MG63 (cell line): ENCODE data around the gene PDE6D. TPM values are rescaled to one million over a fixed set of nuclear protein-coding genes. Genes with fewer than 3 reads are reported as not detected.

Source experiments
- DNase-seq: peaks from one replicate; pipeline ENCODE4 v3.0.0-alpha.2; 2020
- H3K27me3 ChIP-seq: fragments of 250-450 bp; sonication (Bioruptor Pico); 2 replicates; pipeline ENCODE4 v1.5.1; 2020; ENCODE audit warnings: mild to moderate bottlenecking, moderate library complexity
- H3K36me3 ChIP-seq: fragments of 250-450 bp; sonication (Bioruptor Pico); 2 replicates; pipeline ENCODE4 v1.5.1; 2020; ENCODE audit warnings: mild to moderate bottlenecking, moderate library complexity
- H3K4me3 ChIP-seq: fragments of 250-450 bp; sonication (Bioruptor Pico); 2 replicates; pipeline ENCODE4 v1.5.1; 2020; ENCODE audit warnings: mild to moderate bottlenecking, moderate library complexity
- H3K9me3 ChIP-seq: fragments of 250-450 bp; sonication (Bioruptor Pico); 2 replicates; pipeline ENCODE4 v1.5.1; 2020; ENCODE audit warnings: mild to moderate bottlenecking, moderate library complexity
- total RNA-seq: library from RNA; depleted of rRNA; stranded (reverse); fragments of >200 nt; shearing (Covaris generic); gene quantifications from 2 replicates; pipeline ENCODE4 v1.2.3, GENCODE V29; 2014; ENCODE audit warnings: low replicate concordance

Gene PDE6D
- total RNA-seq, 1 experiment from 2014 or later = 35.9 TPM

GRCh38 chr2:231701456-231702373 is 79.4 kb downstream of the PDE6D start:
- Histone ChIP-seq H3K4me3 (no peak overlapping the region), H3K36me3 (no peaks in the 10 kb centered on the region), H3K27me3 (no peaks in the 10 kb centered on the region), H3K9me3 (no peaks in the 10 kb centered on the region)
- DNase-seq = peak; percentile 53

GRCh38 chr2:231699006-231699405 is 82.1 kb downstream of the PDE6D start:
- H3K9me3 ChIP-seq = no peaks in the 10 kb centered on the region
- H3K36me3 ChIP-seq = no peaks in the 10 kb centered on the region
- no peak for DNase-seq
- no peaks in the 10 kb centered on the region for H3K27me3 ChIP-seq
- no peak overlapping the region for H3K4me3 ChIP-seq

- DNase-seq = no peak
- no peaks in the 10 kb centered on the region for H3K36me3 ChIP-seq
- H3K4me3 ChIP-seq = no peak overlapping the region
- no peaks in the 10 kb centered on the region for H3K9me3 ChIP-seq
- no peaks in the 10 kb centered on the region for H3K27me3 ChIP-seq
These were observed 85.1 kb downstream of the PDE6D start for GRCh38 chr2:231696004-231696367.

- H3K9me3 ChIP-seq = no peaks in the 10 kb centered on the region
- DNase-seq = no peak
These were observed 87.1 kb downstream of the PDE6D start for GRCh38 chr2:231693956-231694355.

GRCh38 chr2:231692847-231693246 is 88.2 kb downstream of the PDE6D start:
- H3K9me3 ChIP-seq = no peaks in the 10 kb centered on the region
- no peaks in the 10 kb centered on the region for H3K36me3 ChIP-seq
- no peak for DNase-seq
- H3K27me3 ChIP-seq = no peaks in the 10 kb centered on the region
- no peak overlapping the region for H3K4me3 ChIP-seq

More at GRCh38 chr2:231693956-231694355, 87.1 kb downstream of the PDE6D start:
- Histone ChIP-seq H3K27me3 (no peaks in the 10 kb centered on the region), H3K4me3 (no peak overlapping the region), H3K36me3 (no peaks in the 10 kb centered on the region)

GRCh38 chr2:231691251-231691772 is 89.8 kb downstream of the PDE6D start:
- H3K4me3 ChIP-seq = no peak overlapping the region

GRCh38 chr2:231689124-231689893 is 91.8 kb downstream of the PDE6D start:
- DNase-seq = no peak
- Histone ChIP-seq H3K9me3 (no peaks in the 10 kb centered on the region), H3K36me3 (no peaks in the 10 kb centered on the region), H3K4me3 (no peak overlapping the region), H3K27me3 (no peaks in the 10 kb centered on the region)

More at GRCh38 chr2:231691251-231691772, 89.8 kb downstream of the PDE6D start:
- Histone ChIP-seq H3K36me3 (no peaks in the 10 kb centered on the region), H3K9me3 (no peaks in the 10 kb centered on the region), H3K27me3 (no peaks in the 10 kb centered on the region)
- DNase-seq = no peak

- no peaks in the 10 kb centered on the region for H3K9me3 ChIP-seq
- no peak for DNase-seq
- H3K27me3 ChIP-seq = no peaks in the 10 kb centered on the region
- no peak overlapping the region for H3K4me3 ChIP-seq
- H3K36me3 ChIP-seq = no peaks in the 10 kb centered on the region
These were observed 92.4 kb downstream of the PDE6D start for GRCh38 chr2:231688719-231689118.

GRCh38 chr2:231687961-231688360 is 93.1 kb downstream of the PDE6D start:
- Histone ChIP-seq H3K4me3 (no peak overlapping the region), H3K36me3 (no peaks in the 10 kb centered on the region), H3K9me3 (no peaks in the 10 kb centered on the region), H3K27me3 (no peaks in the 10 kb centered on the region)
- DNase-seq = no peak

- Histone ChIP-seq H3K4me3 (no peak overlapping the region), H3K9me3 (no peaks in the 10 kb centered on the region), H3K36me3 (no peaks in the 10 kb centered on the region), H3K27me3 (no peaks in the 10 kb centered on the region)
- peak; percentile 70 for DNase-seq
These were observed 93.8 kb downstream of the PDE6D start for GRCh38 chr2:231687133-231687852.

- H3K9me3 ChIP-seq = no peaks in the 10 kb centered on the region
- H3K36me3 ChIP-seq = no peaks in the 10 kb centered on the region
- no peak for DNase-seq
- H3K27me3 ChIP-seq = no peaks in the 10 kb centered on the region
- no peak overlapping the region for H3K4me3 ChIP-seq
These were observed 94.6 kb downstream of the PDE6D start for GRCh38 chr2:231686192-231687100.

- DNase-seq = no peak
- no peak overlapping the region for H3K4me3 ChIP-seq
- H3K9me3 ChIP-seq = no peaks in the 10 kb centered on the region
- no peaks in the 10 kb centered on the region for H3K36me3 ChIP-seq
- H3K27me3 ChIP-seq = no peaks in the 10 kb centered on the region
These were observed 95.5 kb downstream of the PDE6D start for GRCh38 chr2:231685349-231686191.

GRCh38 chr2:231684314-231685223 is 96.5 kb downstream of the PDE6D start:
- H3K27me3 ChIP-seq = no peaks in the 10 kb centered on the region
- H3K36me3 ChIP-seq = no peaks in the 10 kb centered on the region
- H3K9me3 ChIP-seq = no peaks in the 10 kb centered on the region
- H3K4me3 ChIP-seq = no peak overlapping the region
- no peak for DNase-seq
